Measurements from ENCODE around the gene UQCRHL. TPM values are rescaled to one million over a fixed set of nuclear protein-coding genes. Genes with fewer than 3 reads are reported as not detected.

The UQCRHL gene
- total and polyA plus RNA-seq, 8 donors: 1.2 to 3.2 (median 2.2) TPM

- Histone ChIP-seq H3K9me3 (no peaks in the 10 kb centered on the region), H3K4me1 (peaks cover 0 to 3% of the 10 kb centered on the region in 2 donors), H3K36me3 (peaks cover 0 to under 1% of the 10 kb centered on the region in 2 donors), H3K4me3 (no peak overlapping the region), H3K27ac (no peak overlapping the region), H3K27me3 (peaks cover 5 to 29% of the 10 kb centered on the region in 2 donors)
- peak in 1 of 4 donors; percentile 79 for DNase-seq
- intact Hi-C loops (cut with DNase I): no loop called here
- ATAC-seq: no peak
- no peak for TF ChIP-seq CTCF (IDR thresholded peaks at IDR 0.05)
Measured at GRCh38 chr1:15764890-15765289, 42.6 kb downstream of the UQCRHL start.

DNA sequence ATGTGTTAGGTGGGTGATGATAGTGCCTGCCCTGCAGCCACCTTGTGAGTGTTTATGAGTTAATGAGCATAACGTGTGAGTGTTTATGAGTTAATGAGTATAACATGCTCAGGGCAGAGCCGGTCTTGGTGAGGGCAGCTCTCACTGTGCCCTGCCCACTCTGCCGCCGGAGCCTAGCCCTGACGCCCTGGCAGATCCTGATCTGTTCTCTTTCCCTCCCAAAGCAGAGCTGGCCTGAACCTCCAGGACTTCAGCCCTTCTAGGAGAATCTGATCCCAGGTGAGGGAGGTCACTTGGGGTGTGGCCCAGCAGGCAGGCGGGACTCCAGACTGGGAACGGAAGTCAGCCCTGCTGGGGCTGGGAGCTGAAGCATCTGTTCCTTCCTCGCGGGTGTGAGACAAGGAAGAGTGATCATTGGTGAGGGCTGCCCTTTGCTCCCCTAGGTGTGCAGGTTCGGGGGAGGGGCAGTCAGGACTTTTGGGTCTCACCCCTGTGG lies 43.1 kb downstream of the UQCRHL start:
- peaks cover 9 to 35% of the 10 kb centered on the region in 2 donors for H3K27me3 ChIP-seq
- no peak for ATAC-seq

GRCh38 chr1:15762546-15762945 lies 44.9 kb downstream of the UQCRHL start:
- intact Hi-C loops (cut with DNase I): no loop called here
- no peak for ATAC-seq

More for the DNA sequence above, 43.1 kb downstream of the UQCRHL start:
- intact Hi-C loops (cut with DNase I): no loop called here
- H3K36me3 ChIP-seq: no peaks in the 10 kb centered on the region
- no peak overlapping the region for H3K4me3 ChIP-seq
- DNase-seq: no peak
- TF ChIP-seq CTCF (IDR thresholded peaks at IDR 0.05): no peak
- peaks cover 1 to 3% of the 10 kb centered on the region in 2 donors for H3K4me1 ChIP-seq
- H3K9me3 ChIP-seq: no peaks in the 10 kb centered on the region
- no peak overlapping the region for H3K27ac ChIP-seq

DNA sequence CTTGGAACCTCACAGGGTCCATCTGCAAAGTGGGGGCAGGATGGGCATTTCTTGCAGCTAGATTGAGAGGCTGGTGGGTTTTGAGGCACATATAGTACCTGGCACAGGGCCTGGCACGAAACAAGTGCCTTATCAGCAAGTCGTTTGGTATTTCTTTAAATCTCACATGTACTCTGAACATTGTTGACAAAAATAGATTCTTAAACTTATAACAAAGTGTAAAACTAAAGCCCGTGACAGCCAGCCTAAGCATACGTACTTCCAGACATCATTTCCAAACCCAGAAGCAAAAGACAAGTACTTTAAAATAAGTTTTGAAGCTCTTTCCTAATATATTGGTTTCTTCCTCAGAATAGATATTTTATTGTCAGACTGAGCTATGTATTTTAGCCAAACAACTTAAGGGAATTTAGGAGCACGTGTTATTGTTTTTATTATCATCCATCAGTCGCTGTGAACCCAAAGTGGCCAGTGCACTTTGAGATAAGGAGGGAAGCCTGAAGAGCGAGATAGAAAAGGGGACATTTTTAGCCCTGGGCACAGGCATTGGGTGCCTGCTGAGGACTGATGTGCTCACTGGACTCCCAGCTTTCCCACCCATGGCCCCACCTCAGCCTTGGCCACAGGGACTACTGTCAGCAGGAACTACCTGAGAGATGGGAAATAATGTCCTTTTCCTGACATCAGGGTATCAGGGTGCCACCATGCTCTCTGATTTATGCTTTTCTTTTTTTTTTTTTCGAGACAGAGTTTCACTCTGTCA lies 45.9 kb downstream of the UQCRHL start:
- no peak for DNase-seq
- H3K36me3 ChIP-seq: no peaks in the 10 kb centered on the region
- H3K27ac ChIP-seq: peak overlapping the region; percentile 37 to 65
- no peak for ATAC-seq
- peaks cover 11 to 27% of the 10 kb centered on the region in 2 donors for H3K4me1 ChIP-seq
- peaks cover 14 to 63% of the 10 kb centered on the region in 2 donors for H3K27me3 ChIP-seq
- H3K4me3 ChIP-seq: no peak overlapping the region
- no peak for TF ChIP-seq CTCF (IDR thresholded peaks at IDR 0.05)
- intact Hi-C loops (cut with DNase I): no loop called here
- H3K9me3 ChIP-seq: no peaks in the 10 kb centered on the region

More at GRCh38 chr1:15762546-15762945, 44.9 kb downstream of the UQCRHL start:
- H3K27me3 ChIP-seq: peaks cover 14 to 53% of the 10 kb centered on the region in 2 donors
- H3K27ac ChIP-seq: no peak overlapping the region
- no peak overlapping the region for H3K4me3 ChIP-seq
- H3K9me3 ChIP-seq: no peaks in the 10 kb centered on the region
- DNase-seq: no peak
- no peaks in the 10 kb centered on the region for H3K36me3 ChIP-seq
- peaks cover 9 to 18% of the 10 kb centered on the region in 2 donors for H3K4me1 ChIP-seq
- no peak for TF ChIP-seq CTCF (IDR thresholded peaks at IDR 0.05)

GRCh38 chr1:15760520-15761211 lies 46.8 kb downstream of the UQCRHL start:
- peak in 2 of 4 donors; percentile 89 to 95 for DNase-seq
- Histone ChIP-seq H3K9me3 (no peaks in the 10 kb centered on the region), H3K27me3 (peaks cover 14 to 69% of the 10 kb centered on the region in 2 donors), H3K4me3 (peak overlapping the region in 1 of 2 donors; percentile 1), H3K36me3 (no peaks in the 10 kb centered on the region), H3K4me1 (peaks cover 11 to 31% of the 10 kb centered on the region in 2 donors), H3K27ac (peak overlapping the region; percentile 37 to 65)
- TF ChIP-seq CTCF (IDR thresholded peaks at IDR 0.05): no peak
- intact Hi-C loops (cut with DNase I): no loop called here
- ATAC-seq: peak; percentile 7
